ENCODE measurements around the gene SYDE1.
"Not testable (repeated sequence)": the region's sequence is repeated elsewhere in the genome, so short reads cannot be mapped to it uniquely, and the experiment has no call there.

Gene SYDE1, protein sequence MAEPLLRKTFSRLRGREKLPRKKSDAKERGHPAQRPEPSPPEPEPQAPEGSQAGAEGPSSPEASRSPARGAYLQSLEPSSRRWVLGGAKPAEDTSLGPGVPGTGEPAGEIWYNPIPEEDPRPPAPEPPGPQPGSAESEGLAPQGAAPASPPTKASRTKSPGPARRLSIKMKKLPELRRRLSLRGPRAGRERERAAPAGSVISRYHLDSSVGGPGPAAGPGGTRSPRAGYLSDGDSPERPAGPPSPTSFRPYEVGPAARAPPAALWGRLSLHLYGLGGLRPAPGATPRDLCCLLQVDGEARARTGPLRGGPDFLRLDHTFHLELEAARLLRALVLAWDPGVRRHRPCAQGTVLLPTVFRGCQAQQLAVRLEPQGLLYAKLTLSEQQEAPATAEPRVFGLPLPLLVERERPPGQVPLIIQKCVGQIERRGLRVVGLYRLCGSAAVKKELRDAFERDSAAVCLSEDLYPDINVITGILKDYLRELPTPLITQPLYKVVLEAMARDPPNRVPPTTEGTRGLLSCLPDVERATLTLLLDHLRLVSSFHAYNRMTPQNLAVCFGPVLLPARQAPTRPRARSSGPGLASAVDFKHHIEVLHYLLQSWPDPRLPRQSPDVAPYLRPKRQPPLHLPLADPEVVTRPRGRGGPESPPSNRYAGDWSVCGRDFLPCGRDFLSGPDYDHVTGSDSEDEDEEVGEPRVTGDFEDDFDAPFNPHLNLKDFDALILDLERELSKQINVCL

DNA sequence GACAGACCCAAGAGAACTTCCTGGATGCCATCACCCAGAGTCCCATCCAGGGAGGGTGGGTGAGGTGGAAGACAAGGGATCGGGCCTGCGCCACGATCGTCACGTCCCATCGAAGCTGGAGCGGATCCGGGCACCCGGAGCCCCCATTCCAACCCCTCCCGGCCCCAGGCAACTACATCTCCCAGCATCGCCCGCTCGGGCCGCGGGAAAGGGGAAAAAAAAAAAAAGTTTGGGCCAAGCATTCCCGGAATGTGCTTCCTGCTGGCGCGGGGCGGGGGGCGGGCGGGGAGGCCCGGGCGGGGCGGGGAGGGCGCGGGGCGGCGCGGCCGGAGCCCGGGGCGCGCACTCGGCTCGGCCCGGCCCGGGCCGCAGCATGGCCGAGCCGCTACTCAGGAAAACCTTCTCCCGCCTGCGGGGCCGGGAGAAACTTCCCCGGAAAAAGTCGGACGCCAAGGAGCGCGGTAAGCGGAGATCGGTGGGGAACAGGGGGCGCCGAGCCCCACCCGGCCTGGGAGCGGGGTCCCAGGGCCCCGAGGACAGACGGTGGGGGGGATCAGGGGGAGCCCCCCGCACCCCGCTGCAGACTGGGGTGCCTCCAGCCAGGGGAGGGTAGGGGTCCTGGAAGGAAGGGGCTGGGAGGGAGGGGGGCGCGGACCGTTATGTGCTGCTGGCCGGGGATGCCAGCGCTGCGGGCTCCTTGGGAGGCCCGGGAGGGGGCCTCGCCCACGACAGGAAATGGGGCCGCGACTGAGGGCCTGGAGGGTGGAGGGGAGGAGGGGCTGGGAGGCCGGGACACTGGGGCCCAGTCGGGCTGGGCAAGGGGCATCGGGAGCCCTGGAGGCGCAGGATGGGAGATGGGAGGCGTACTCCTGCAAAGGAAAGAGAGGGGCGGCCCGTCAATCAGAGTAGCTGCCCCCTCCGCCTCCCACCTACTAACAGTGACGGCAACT, at the start of gene SYDE1:
Gene SYDE1 (plus strand): TSS at position 341 of the 950 bp plus-strand sequence. CDS start 33 bp downstream, at position 374.
- no peak within 1 kb of the TSS for H3K4me3 ChIP-seq (ENCODE audit: low read depth in 1 of 2, low read length in 2 of 2)
- no peaks in the 10 kb centered on the region for H4K20me1 ChIP-seq (ENCODE audit: insufficient read depth, low read length)
- peaks cover 11% of the 10 kb centered on the region for H3K9me3 ChIP-seq (ENCODE audit: insufficient read depth, low read length, severe bottlenecking)
- H2AFZ ChIP-seq (ENCODE audit: low read depth, low read length), result no peak within 1 kb of the TSS
- DNase-seq (peak; percentile 26), ATAC-seq (ENCODE audit: insufficient read depth, low read depth) (peak; percentile 42; the same call in 1 of the 3 replicates)
- no peaks in the 10 kb centered on the region for H3K36me3 ChIP-seq (ENCODE audit: insufficient read depth, low read length)
- no peaks in the 10 kb centered on the region for H3K27me3 ChIP-seq (ENCODE audit: insufficient read depth, low read length, poor library complexity)
- TF ChIP-seq, protein P1, sequence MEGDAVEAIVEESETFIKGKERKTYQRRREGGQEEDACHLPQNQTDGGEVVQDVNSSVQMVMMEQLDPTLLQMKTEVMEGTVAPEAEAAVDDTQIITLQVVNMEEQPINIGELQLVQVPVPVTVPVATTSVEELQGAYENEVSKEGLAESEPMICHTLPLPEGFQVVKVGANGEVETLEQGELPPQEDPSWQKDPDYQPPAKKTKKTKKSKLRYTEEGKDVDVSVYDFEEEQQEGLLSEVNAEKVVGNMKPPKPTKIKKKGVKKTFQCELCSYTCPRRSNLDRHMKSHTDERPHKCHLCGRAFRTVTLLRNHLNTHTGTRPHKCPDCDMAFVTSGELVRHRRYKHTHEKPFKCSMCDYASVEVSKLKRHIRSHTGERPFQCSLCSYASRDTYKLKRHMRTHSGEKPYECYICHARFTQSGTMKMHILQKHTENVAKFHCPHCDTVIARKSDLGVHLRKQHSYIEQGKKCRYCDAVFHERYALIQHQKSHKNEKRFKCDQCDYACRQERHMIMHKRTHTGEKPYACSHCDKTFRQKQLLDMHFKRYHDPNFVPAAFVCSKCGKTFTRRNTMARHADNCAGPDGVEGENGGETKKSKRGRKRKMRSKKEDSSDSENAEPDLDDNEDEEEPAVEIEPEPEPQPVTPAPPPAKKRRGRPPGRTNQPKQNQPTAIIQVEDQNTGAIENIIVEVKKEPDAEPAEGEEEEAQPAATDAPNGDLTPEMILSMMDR (IDR thresholded peaks at IDR 0.05; ENCODE audit: borderline replicate concordance, extremely low read depth, low read length, poor library complexity, severe bottlenecking), result no peak
- H3K27ac ChIP-seq (ENCODE audit: low read length), result no peak within 1 kb of the TSS
- no peak within 1 kb of the TSS for H3K9ac ChIP-seq (ENCODE audit: low read depth, low read length)
- no peak within 1 kb of the TSS for H3K4me2 ChIP-seq (ENCODE audit: insufficient read depth, low read length)
- no peaks in the 10 kb centered on the region for H3K79me2 ChIP-seq (ENCODE audit: insufficient read depth, low read length)
- H3K4me1 ChIP-seq (ENCODE audit: insufficient read depth, low read length), result no peaks in the 10 kb centered on the region

DNA sequence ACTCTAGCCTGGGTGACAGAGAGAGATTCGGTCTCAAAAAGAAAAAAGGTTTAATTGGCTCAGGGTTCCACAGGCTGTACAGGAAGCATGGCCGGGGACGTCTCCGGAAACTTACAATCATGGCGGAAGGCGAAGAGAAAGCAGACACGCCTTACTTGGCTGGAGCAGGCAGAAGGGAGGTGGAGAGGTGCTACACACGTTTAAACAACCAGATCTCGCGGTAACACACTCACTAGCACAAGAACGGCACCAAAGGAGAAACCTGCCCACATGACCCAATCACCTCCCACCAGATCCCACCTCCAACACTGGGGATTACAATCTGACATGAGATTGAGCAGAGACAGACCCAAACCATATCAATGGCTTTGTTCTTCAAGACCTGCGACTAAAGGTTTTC, 45.2 kb upstream of the SYDE1 start:
- DNase-seq (no peak), ATAC-seq (ENCODE audit: insufficient read depth, low read depth) (no peak)
- H3K4me1 ChIP-seq (ENCODE audit: insufficient read depth, low read length), result no peaks in the 10 kb centered on the region
- no peaks in the 10 kb centered on the region for H3K79me2 ChIP-seq (ENCODE audit: insufficient read depth, low read length)
- no peak overlapping the region for H3K9ac ChIP-seq (ENCODE audit: low read depth, low read length)
- no peaks in the 10 kb centered on the region for H4K20me1 ChIP-seq (ENCODE audit: insufficient read depth, low read length)
- no peaks in the 10 kb centered on the region for H3K36me3 ChIP-seq (ENCODE audit: insufficient read depth, low read length)
- TF ChIP-seq, protein P1 (IDR thresholded peaks at IDR 0.05; ENCODE audit: borderline replicate concordance, extremely low read depth, low read length, poor library complexity, severe bottlenecking), result no peak
- TF ChIP-seq EZH2 (IDR thresholded peaks at IDR 0.05; ENCODE audit: borderline replicate concordance, low read depth, low read length, severe bottlenecking), result no peak
- no peaks in the 10 kb centered on the region for H3K27me3 ChIP-seq (ENCODE audit: insufficient read depth, low read length, poor library complexity)
- H3K4me3 ChIP-seq (ENCODE audit: low read depth in 1 of 2, low read length in 2 of 2), result no peak overlapping the region
- no peak overlapping the region for H3K4me2 ChIP-seq (ENCODE audit: insufficient read depth, low read length)
- no peaks in the 10 kb centered on the region for H3K9me3 ChIP-seq (ENCODE audit: insufficient read depth, low read length, severe bottlenecking)
- H2AFZ ChIP-seq (ENCODE audit: low read depth, low read length), result no peak overlapping the region
- no peak overlapping the region for H3K27ac ChIP-seq (ENCODE audit: low read length)

DNA sequence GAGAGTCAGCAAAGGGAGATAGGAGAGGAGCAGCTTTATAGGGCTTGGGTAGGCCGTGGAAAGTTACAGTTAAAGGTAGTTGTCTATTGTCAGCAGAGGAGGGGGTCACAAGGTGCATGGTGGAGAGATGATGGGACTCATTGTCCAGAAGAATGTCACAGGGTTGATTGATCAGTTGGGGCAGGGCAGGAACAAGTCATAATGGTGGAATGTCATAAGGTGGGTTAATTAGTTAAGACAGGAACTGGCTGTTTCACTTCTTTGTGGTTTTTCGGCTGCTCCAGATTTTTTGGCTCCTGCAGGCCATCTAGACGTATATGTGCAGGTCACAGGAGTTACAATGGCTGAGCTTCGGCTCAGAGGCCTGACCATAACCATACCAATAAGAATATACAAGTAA, 36.8 kb upstream of the SYDE1 start:
- not testable (repeated sequence) for H3K27me3 ChIP-seq (ENCODE audit: insufficient read depth, low read length, poor library complexity); H3K9me3 ChIP-seq (ENCODE audit: insufficient read depth, low read length, severe bottlenecking); H4K20me1 ChIP-seq (ENCODE audit: insufficient read depth, low read length); DNase-seq; H3K9ac ChIP-seq (ENCODE audit: low read depth, low read length); H2AFZ ChIP-seq (ENCODE audit: low read depth, low read length); H3K4me1 ChIP-seq (ENCODE audit: insufficient read depth, low read length); H3K4me3 ChIP-seq (ENCODE audit: low read depth in 1 of 2, low read length in 2 of 2); H3K27ac ChIP-seq (ENCODE audit: low read length); H3K36me3 ChIP-seq (ENCODE audit: insufficient read depth, low read length); H3K4me2 ChIP-seq (ENCODE audit: insufficient read depth, low read length); ATAC-seq (ENCODE audit: insufficient read depth, low read depth); H3K79me2 ChIP-seq (ENCODE audit: insufficient read depth, low read length)

Data from DND-41 (cell line).